SK-N-SH (cell line): Measurements from ENCODE around the gene MEGF6. TPM values are rescaled to one million over a fixed set of nuclear protein-coding genes. Genes with fewer than 3 reads are reported as not detected.
A peak's percentile ranks its signal among the peaks of the same experiment; 100 is the strongest.

Experiments
- CTCF ChIA-PET: fragments of 300-600, 350-600 bp; formaldehyde crosslinking; extraction: SDS; loops from one replicate; lab custom pipeline; 2021; lab: Yijun Ruan, JAX
- POLR2A ChIA-PET: fragments of 350-600 bp; sonication (Branson Sonifier 250); formaldehyde crosslinking; extraction: SDS; loops from one replicate; lab custom pipeline; 2020; ENCODE audit warnings: antibody characterized with exemption, inconsistent platforms; lab: Yijun Ruan, JAX
- DNase-seq: peaks from one replicate; pipeline ENCODE4 v3.0.0; 2012
- H2AFZ ChIP-seq: fragments of 200-600 bp; sonication (generic); 2 replicates; pipeline ENCODE4 v1.8.1; 2016; ENCODE audit warnings: antibody characterized with exemption, mild to moderate bottlenecking, low read depth
- H3F3A ChIP-seq: fragments of 200-600 bp; sonication (generic); replicated peaks from 2 replicates; pipeline ENCODE3; 2016; ENCODE audit warnings: antibody characterized with exemption, mild to moderate bottlenecking; ENCODE audit not compliant: insufficient read depth
- H3K27ac ChIP-seq, 2 experiments: fragments of 200-500 bp in 1 of 2; fragments of 200-600 bp in 1 of 2; sonication (Bioruptor generic) in 1 of 2; sonication (generic), shearing (Covaris generic) in 1 of 2; 2 replicates each; pipeline versions ENCODE4 v1.5.1 to v1.6.1; 2014 to 2016; ENCODE audit warnings: low read depth in 2 of 2, inconsistent platforms in 1 of 2, low read length in 1 of 2, mild to moderate bottlenecking in 1 of 2, mixed read lengths in 1 of 2
- H3K27me3 ChIP-seq: fragments of 200-600 bp; sonication (generic), shearing (Covaris generic); 2 replicates; pipeline ENCODE4 v1.6.1; 2016; ENCODE audit warnings: mixed run types; ENCODE audit not compliant: insufficient read depth
- H3K36me3 ChIP-seq, 2 experiments: fragments of 200-500 bp in 1 of 2; fragments of 200-600 bp in 1 of 2; sonication (Bioruptor generic) in 1 of 2; sonication (generic) in 1 of 2; replicated peaks in 1 of 2; 2 replicates each; pipeline versions ENCODE3 to v1.5.1; 2014 to 2016; ENCODE audit warnings: low read length in 1 of 2, mild to moderate bottlenecking in 1 of 2; ENCODE audit not compliant: insufficient read depth in 2 of 2, control insufficient read depth in 1 of 2
- H3K4me1 ChIP-seq, 2 experiments: fragments of 200-500 bp in 1 of 2; fragments of 200-600 bp in 1 of 2; sonication (Bioruptor generic) in 1 of 2; sonication (generic), shearing (Covaris generic) in 1 of 2; 2 replicates each; pipeline versions ENCODE4 v1.5.1 to v1.6.1; 2014 to 2016; ENCODE audit warnings: low read depth in 1 of 2, low read length in 1 of 2, mixed run types in 1 of 2; ENCODE audit not compliant: insufficient read depth in 2 of 2, control insufficient read depth in 1 of 2
- H3K4me2 ChIP-seq: fragments of 200-600 bp; sonication (generic), shearing (Covaris generic); 2 replicates; pipeline ENCODE4 v1.6.1; 2017; ENCODE audit warnings: mixed run types
- H3K4me3 ChIP-seq, 2 experiments: fragments of 200-500 bp in 1 of 2; fragments of 200-600 bp in 1 of 2; sonication (Bioruptor generic) in 1 of 2; sonication (generic), shearing (Covaris generic) in 1 of 2; 2 replicates each; pipeline versions ENCODE4 v1.5.1 to v1.8.1; 2014 to 2016; ENCODE audit warnings: low read depth in 2 of 2, inconsistent platforms in 1 of 2, low read length in 1 of 2, mild to moderate bottlenecking in 1 of 2, mixed read lengths in 1 of 2, moderate library complexity in 1 of 2
- H3K79me2 ChIP-seq: fragments of 200-600 bp; sonication (generic); 2 replicates; pipeline ENCODE4 v1.8.1; 2017; ENCODE audit warnings: mild to moderate bottlenecking; ENCODE audit not compliant: insufficient read depth
- H3K9ac ChIP-seq: fragments of 200-600 bp; sonication (generic); 2 replicates; pipeline ENCODE4 v1.6.1; 2017; ENCODE audit warnings: mixed run types
- H3K9me2 ChIP-seq: fragments of 200-600 bp; sonication (generic); 2 replicates; pipeline ENCODE4 v1.6.1; 2017; ENCODE audit warnings: mixed run types
- H3K9me3 ChIP-seq: fragments of 200-600 bp; sonication (generic); 2 replicates; pipeline ENCODE4 v1.6.1; 2017; ENCODE audit warnings: mixed run types, mild to moderate bottlenecking, moderate library complexity
- H4K20me1 ChIP-seq: fragments of 200-600 bp; sonication (generic); 2 replicates; pipeline ENCODE4 v1.6.1; 2017; ENCODE audit warnings: mild to moderate bottlenecking, mixed run types; ENCODE audit not compliant: insufficient read depth
- CHD2 ChIP-seq: fragments of 150-350 bp; IDR thresholded peaks from 2 replicates; pipeline ENCODE4 v1.6.1; 2018; ENCODE audit warnings: low read length; ENCODE audit not compliant: partially characterized antibody
- CTCF ChIP-seq: fragments of 200-600 bp; sonication (generic); IDR thresholded peaks from 2 replicates; pipeline ENCODE4 v1.6.1; 2017; ENCODE audit warnings: antibody characterized with exemption, mild to moderate bottlenecking, moderate library complexity
- ELF1 ChIP-seq: IDR thresholded peaks from 2 replicates; pipeline ENCODE4 v1.4.0; 2012
- EP300 ChIP-seq, 2 experiments: IDR thresholded peaks; 2 replicates each; pipeline versions ENCODE4 v1.4.0 to v1.6.1; 2012; ENCODE audit warnings: borderline replicate concordance in 1 of 2, low read depth in 1 of 2, low read length in 1 of 2
- EZH2phosphoT487 ChIP-seq: fragments of 200-600 bp; sonication (generic); IDR thresholded peaks from 2 replicates; pipeline ENCODE4 v1.6.1; 2017; ENCODE audit warnings: low read depth, mixed run types, mild to moderate bottlenecking, antibody characterized with exemption, moderate library complexity, borderline replicate concordance
- FOSL2 ChIP-seq: IDR thresholded peaks from 2 replicates; pipeline ENCODE4 v1.4.0; 2012; ENCODE audit warnings: low read depth, mild to moderate bottlenecking, moderate library complexity, borderline replicate concordance
- FOXM1 ChIP-seq: IDR thresholded peaks from 2 replicates; pipeline ENCODE4 v1.4.0; 2012; ENCODE audit warnings: low read depth, mild to moderate bottlenecking
- GATA2 ChIP-seq: sonication (generic); formaldehyde crosslinking; IDR thresholded peaks from 2 replicates; pipeline ENCODE4 v1.5.0; 2020; ENCODE audit warnings: mild to moderate bottlenecking, missing genetic modification reagents
- JUND ChIP-seq: IDR thresholded peaks from 2 replicates; pipeline ENCODE4 v1.4.0; 2012
- MAX ChIP-seq: IDR thresholded peaks from 2 replicates; pipeline ENCODE4 v1.4.0; 2012; ENCODE audit warnings: low read depth
- MEF2A ChIP-seq: IDR thresholded peaks from 2 replicates; pipeline ENCODE4 v1.4.0; 2012; ENCODE audit warnings: low read depth, borderline replicate concordance
- MXI1 ChIP-seq: IDR thresholded peaks from 2 replicates; pipeline ENCODE4 v1.6.1; 2012; ENCODE audit warnings: mild to moderate bottlenecking, low read depth, low read length, improper control_type of control experiment
- NFIC ChIP-seq: IDR thresholded peaks from 2 replicates; pipeline ENCODE4 v1.4.0; 2012; ENCODE audit warnings: borderline replicate concordance
- NRF1 ChIP-seq: IDR thresholded peaks from 2 replicates; pipeline ENCODE4 v1.6.1; 2012; ENCODE audit warnings: low read depth, mild to moderate bottlenecking, low read length
- PBX3 ChIP-seq: IDR thresholded peaks from 2 replicates; pipeline ENCODE4; 2012
- RCOR1 ChIP-seq: fragments of 150-350 bp; IDR thresholded peaks from 2 replicates; pipeline ENCODE4 v1.6.1; 2017; ENCODE audit warnings: antibody characterized with exemption, low read length
- REST ChIP-seq: IDR thresholded peaks from 2 replicates; pipeline ENCODE4 v1.6.1; 2012; ENCODE audit warnings: mild to moderate bottlenecking, low read depth, low read length, moderate library complexity
- RFX5 ChIP-seq: IDR thresholded peaks from 2 replicates; pipeline ENCODE4 v1.6.1; 2012; ENCODE audit warnings: mild to moderate bottlenecking, improper control_type of control experiment, low read length
- SIN3A ChIP-seq: IDR thresholded peaks from 2 replicates; pipeline ENCODE4 v1.6.1; 2012; ENCODE audit warnings: low read depth, mild to moderate bottlenecking, low read length, moderate library complexity, borderline replicate concordance
- SMC3 ChIP-seq: IDR thresholded peaks from 2 replicates; pipeline ENCODE4 v1.6.1; 2012; ENCODE audit warnings: low read depth, low read length, improper control_type of control experiment
- TAF1 ChIP-seq: IDR thresholded peaks from 2 replicates; pipeline ENCODE4 v1.6.1; 2012; ENCODE audit warnings: low read depth, mild to moderate bottlenecking, low read length, moderate library complexity, borderline replicate concordance
- YY1 ChIP-seq: IDR thresholded peaks from 2 replicates; pipeline ENCODE4 v1.4.0; 2012; ENCODE audit warnings: low read depth, mild to moderate bottlenecking
- ZBTB33 ChIP-seq: IDR thresholded peaks from 2 replicates; pipeline ENCODE4 v1.4.0; 2012; ENCODE audit warnings: low read depth, borderline replicate concordance
- whole genome bisulfite sequencing: methylation state at CpG from one replicate; pipeline ENCODE4 v1.1.6; 2017; ENCODE audit warnings: low lambda C conversion rate; 5-methylcytosine and 5-hydroxymethylcytosine counted together
- polyA plus RNA-seq, 3 experiments: library from polyadenylated mRNA; depleted of rRNA; stranded (reverse); fragments of >200 nt; gene quantifications; 2 replicates each; pipeline ENCODE4 v1.2.3, GENCODE V29; 2012

MEGF6 gene
- polyA plus RNA-seq, 1 of the 3 experiments (the other 2 are of a cell fraction), result 7.6 TPM

- Histone ChIP-seq H3K4me1 (peaks cover 5 to 35% of the 10 kb centered on the region in 2 experiments; a peak in 2 of 4 replicates), H3K4me2 (peak overlapping the region; percentile 52; the same call in 1 of the 2 replicates), H2AFZ (no peak overlapping the region), H3F3A (peaks cover 4% of the 10 kb centered on the region), H3K9me3 (no peaks in the 10 kb centered on the region), H3K4me3 (no peak overlapping the region), H3K36me3 (no peaks in the 10 kb centered on the region), H3K79me2 (no peaks in the 10 kb centered on the region), H4K20me1 (no peaks in the 10 kb centered on the region), H3K9ac (peak overlapping the region; percentile 51; the same call in 1 of the 2 replicates), H3K27me3 (no peaks in the 10 kb centered on the region), H3K27ac (peak overlapping the region; percentile 68 to 77; a peak in 3 of 4 replicates), H3K9me2 (no peaks in the 10 kb centered on the region)
- 54% methylated on average over 22 of the region's 31 CpGs for WGBS
- TF ChIP-seq FOXM1 (no peak), ELF1 (no peak), MXI1 (no peak), JUND (no peak; the same call in 1 of the 2 replicates), PBX3 (no peak), YY1 (no peak), RCOR1 (no peak), GATA2 (CRISPR knock-in tag) (no peak), EP300 (IDR thresholded peaks at IDR 0.05; ENCODE audit: borderline replicate concordance in 1 of 2, low read depth in 1 of 2, low read length in 1 of 2) (peak in 1 of 2 experiments; percentile 13; a peak in 1 of 4 replicates), TAF1 (no peak), REST (peak; percentile 56; the same call in 1 of the 2 replicates), EZH2phosphoT487 (no peak), NRF1 (no peak), MEF2A (no peak), CHD2 (no peak), CTCF (no peak), SIN3A (no peak), RFX5 (no peak), NFIC (no peak), SMC3 (no peak), FOSL2 (peak; percentile 63; the same call in 1 of the 2 replicates), ZBTB33 (no peak), MAX (peak; percentile 77)
- POLR2A ChIA-PET, result interaction anchor here (1.1 kb wide), 1 partner anchor 13 kb away, joined by 3 read pairs; no protein-coding TSS in a partner anchor
- CTCF ChIA-PET, result interaction anchor here (0.8 to 2.7 kb wide), 10 partner anchors 12 to 111 kb away, joined by 3 to 15 read pairs (median 6); no protein-coding TSS in a partner anchor
- DNase-seq, result no peak
Measured at GRCh38 chr1:3504151-3504821, 107.0 kb downstream of the MEGF6 start.
